GM12892 (cell line): ENCODE data around the gene KCNMB2.

Source experiments
- DNase-seq: peaks from one replicate; pipeline ENCODE4 v3.0.0; 2011; ENCODE audit not compliant: insufficient read length
- FAIRE-seq: peaks from 2 replicates; lab custom pipeline; 2011; peaks lifted over from hg19 to GRCh38; lab: Jason Lieb, UNC
- POLR2A ChIP-seq: IDR thresholded peaks from 2 replicates; pipeline ENCODE4 v1.6.1; 2011; ENCODE audit warnings: low read depth, low read length, control low read depth
- POLR2AphosphoS5 ChIP-seq: IDR thresholded peaks from 2 replicates; pipeline ENCODE4 v1.6.1; 2011; ENCODE audit warnings: low read depth, low read length, control low read depth
- TAF1 ChIP-seq: IDR thresholded peaks from 2 replicates; pipeline ENCODE4 v1.6.1; 2011; ENCODE audit warnings: low read depth, mild to moderate bottlenecking, control low read depth, low read length, borderline replicate concordance

The KCNMB2 gene

GRCh38 chr3:178749471-178749870 is 213.2 kb downstream of the KCNMB2 start:
- FAIRE-seq (no peak), DNase-seq (no peak)
- no peak for TF ChIP-seq TAF1
- no peak for TF ChIP-seq POLR2AphosphoS5
- no peak for TF ChIP-seq POLR2A

GRCh38 chr3:178750639-178751300 is 214.5 kb downstream of the KCNMB2 start:
- no peak for TF ChIP-seq TAF1
- TF ChIP-seq POLR2AphosphoS5 = no peak
- no peak for TF ChIP-seq POLR2A
- no peak for DNase-seq
- FAIRE-seq = no peak

GRCh38 chr3:178752843-178753242 is 216.6 kb downstream of the KCNMB2 start:
- FAIRE-seq = peak; percentile 74
- no peak for DNase-seq

GRCh38 chr3:178754852-178755510 is 218.7 kb downstream of the KCNMB2 start:
- no peak for FAIRE-seq
- TF ChIP-seq POLR2A = no peak
- TF ChIP-seq TAF1 = no peak
- no peak for TF ChIP-seq POLR2AphosphoS5
- no peak for DNase-seq

More at GRCh38 chr3:178752843-178753242, 216.6 kb downstream of the KCNMB2 start:
- no peak for TF ChIP-seq POLR2AphosphoS5
- no peak for TF ChIP-seq TAF1
- no peak for TF ChIP-seq POLR2A

GRCh38 chr3:178761024-178761423 is 224.8 kb downstream of the KCNMB2 start:
- FAIRE-seq (no peak), DNase-seq (no peak)
- TF ChIP-seq POLR2AphosphoS5 (no peak), TAF1 (no peak), POLR2A (no peak)

GRCh38 chr3:178761461-178761860 is 225.2 kb downstream of the KCNMB2 start:
- FAIRE-seq (no peak), DNase-seq (no peak)
- no peak for TF ChIP-seq POLR2A
- TF ChIP-seq TAF1 = no peak
- no peak for TF ChIP-seq POLR2AphosphoS5

GRCh38 chr3:178762385-178762784 is 226.1 kb downstream of the KCNMB2 start:
- FAIRE-seq (no peak), DNase-seq (no peak)
- TF ChIP-seq POLR2A = no peak

GRCh38 chr3:178765472-178765871 is 229.2 kb downstream of the KCNMB2 start:
- DNase-seq = no peak
- no peak for FAIRE-seq
- no peak for TF ChIP-seq POLR2AphosphoS5
- no peak for TF ChIP-seq POLR2A
- no peak for TF ChIP-seq TAF1

GRCh38 chr3:178767581-178767980 is 231.3 kb downstream of the KCNMB2 start:
- DNase-seq = no peak
- TF ChIP-seq POLR2A (no peak), TAF1 (no peak), POLR2AphosphoS5 (no peak)
- FAIRE-seq = no peak

GRCh38 chr3:178768072-178768864 is 232.0 kb downstream of the KCNMB2 start:
- no peak for TF ChIP-seq POLR2AphosphoS5
- TF ChIP-seq POLR2A = no peak
- TF ChIP-seq TAF1 = no peak
- FAIRE-seq (no peak), DNase-seq (no peak)

GRCh38 chr3:178771511-178771910 is 235.3 kb downstream of the KCNMB2 start:
- FAIRE-seq (no peak), DNase-seq (no peak)
- no peak for TF ChIP-seq POLR2AphosphoS5
- no peak for TF ChIP-seq POLR2A
- TF ChIP-seq TAF1 = no peak

GRCh38 chr3:178772746-178773145 is 236.5 kb downstream of the KCNMB2 start:
- FAIRE-seq (no peak), DNase-seq (no peak)

More at GRCh38 chr3:178772746-178773145, 236.5 kb downstream of the KCNMB2 start:
- TF ChIP-seq POLR2AphosphoS5 = no peak
- no peak for TF ChIP-seq TAF1
- no peak for TF ChIP-seq POLR2A
